GM19240 (cell line): Measurements from ENCODE around the gene SMURF1.

Experiments used
- DNase-seq: peaks from one replicate; pipeline ENCODE4 v3.0.0; 2011; ENCODE audit warnings: low spot score; ENCODE audit not compliant: insufficient read length

SMURF1 gene

DNA sequence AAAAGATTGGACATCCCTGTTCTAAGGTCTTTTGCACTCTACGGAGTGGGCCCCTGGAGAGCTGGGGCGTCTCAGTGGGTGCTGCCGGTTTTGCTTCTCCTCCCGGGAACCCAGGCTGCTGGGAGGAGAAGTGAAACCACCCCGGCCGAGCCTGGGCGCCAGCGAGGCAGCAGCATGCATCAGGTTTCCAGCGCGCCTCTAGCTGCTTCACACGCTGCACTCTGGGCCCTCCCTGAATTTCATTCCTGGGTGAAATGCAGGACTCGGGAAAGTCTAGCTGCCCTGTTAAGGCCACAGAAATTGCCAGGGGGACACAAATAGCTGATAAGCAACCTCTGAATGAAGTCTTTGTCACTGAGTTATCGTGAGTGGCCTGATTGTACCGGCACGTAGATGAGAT lies 138.1 kb downstream of the SMURF1 start:
- DNase-seq: peak; percentile 40

DNA sequence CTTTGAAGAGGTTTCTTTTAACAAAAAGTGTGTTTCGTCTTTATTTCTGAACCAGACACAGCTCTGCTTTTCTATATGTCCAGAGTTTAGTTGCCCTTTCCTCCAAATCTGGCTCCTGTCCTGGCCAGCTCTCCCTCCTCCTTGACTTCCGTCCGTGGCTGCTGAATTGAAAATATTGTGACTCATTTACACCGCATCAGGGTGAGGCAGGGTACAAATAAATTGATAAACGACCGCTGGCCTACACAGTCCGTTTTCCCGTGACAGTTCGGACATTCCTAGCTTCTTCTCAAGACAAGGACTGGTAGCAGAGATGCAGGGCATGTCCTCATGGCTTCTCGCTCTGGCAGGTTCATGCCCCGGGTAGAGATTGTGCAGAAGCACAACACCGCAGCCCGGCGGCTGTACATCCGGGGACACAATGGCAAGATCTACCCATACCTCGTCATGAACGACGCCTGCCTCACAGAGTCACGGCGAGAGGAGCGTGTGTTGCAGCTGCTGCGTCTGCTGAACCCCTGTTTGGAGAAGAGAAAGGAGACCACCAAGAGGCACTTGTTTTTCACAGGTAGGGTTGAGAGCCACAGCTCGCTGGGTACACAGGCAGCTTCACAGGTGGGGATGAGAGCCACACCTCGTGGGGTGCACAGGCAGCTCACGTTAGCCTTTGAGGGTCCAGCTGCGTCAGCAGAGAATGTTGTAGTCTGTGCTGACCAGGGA lies 139.0 kb downstream of the SMURF1 start:
- DNase-seq: no peak

DNA sequence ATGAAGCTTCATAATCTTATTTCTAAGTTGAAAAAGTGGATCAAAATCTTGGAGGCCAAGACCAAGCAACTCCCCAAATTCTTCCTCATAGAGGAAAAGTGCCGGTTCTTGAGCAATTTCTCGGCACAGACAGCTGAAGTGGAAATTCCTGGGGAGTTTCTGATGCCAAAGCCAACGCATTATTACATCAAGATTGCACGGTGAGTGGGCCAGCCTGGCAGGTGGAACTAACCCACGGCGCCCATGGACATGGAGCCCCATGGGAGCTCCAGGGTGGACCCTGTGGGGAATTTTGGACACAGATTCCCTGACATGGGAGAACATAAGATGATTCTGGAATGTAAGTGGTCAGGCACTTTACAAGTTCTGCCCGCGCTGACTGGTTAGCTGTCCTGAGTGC lies 139.7 kb downstream of the SMURF1 start:
- DNase-seq: no peak

DNA sequence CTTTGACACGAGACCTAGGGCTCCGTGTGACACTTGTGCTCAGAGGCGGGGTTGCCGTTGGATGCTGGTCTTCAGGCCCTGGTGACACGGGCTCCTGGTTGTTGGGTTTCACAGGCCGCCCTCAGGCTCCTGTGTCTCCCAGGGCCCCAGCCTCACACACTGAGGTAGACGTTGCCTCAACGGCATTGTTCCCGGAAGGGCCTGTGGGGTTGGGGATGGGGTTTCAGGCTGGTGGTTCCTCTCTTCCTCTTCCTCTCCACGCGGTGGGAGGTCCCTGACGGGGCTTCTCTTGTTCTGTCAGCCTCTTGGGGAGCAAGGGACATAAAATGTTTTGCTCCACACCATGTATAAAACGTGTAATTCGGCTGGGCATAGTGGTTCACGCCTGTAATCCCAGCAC lies 140.5 kb downstream of the SMURF1 start:
- no peak for DNase-seq

DNA sequence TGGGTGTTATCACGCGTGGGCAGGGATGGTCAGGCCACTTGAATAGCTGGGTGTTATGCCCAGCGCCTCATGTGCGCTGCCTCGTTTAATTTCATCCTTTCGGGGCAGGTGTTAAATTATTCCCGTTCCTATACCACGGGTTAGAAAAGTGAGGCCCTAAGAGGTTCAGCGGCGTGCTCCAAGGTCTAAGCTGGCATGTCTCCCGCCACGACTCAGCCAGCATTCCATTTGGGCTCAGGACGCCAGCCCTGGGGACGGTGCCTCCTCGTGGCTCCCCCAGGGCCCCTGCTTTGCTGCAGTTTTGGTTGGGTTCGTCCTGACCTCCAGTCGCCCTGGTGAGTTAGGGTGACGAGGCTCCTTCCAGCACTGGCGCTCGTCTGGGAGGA lies 141.1 kb downstream of the SMURF1 start:
- DNase-seq: no peak

DNA sequence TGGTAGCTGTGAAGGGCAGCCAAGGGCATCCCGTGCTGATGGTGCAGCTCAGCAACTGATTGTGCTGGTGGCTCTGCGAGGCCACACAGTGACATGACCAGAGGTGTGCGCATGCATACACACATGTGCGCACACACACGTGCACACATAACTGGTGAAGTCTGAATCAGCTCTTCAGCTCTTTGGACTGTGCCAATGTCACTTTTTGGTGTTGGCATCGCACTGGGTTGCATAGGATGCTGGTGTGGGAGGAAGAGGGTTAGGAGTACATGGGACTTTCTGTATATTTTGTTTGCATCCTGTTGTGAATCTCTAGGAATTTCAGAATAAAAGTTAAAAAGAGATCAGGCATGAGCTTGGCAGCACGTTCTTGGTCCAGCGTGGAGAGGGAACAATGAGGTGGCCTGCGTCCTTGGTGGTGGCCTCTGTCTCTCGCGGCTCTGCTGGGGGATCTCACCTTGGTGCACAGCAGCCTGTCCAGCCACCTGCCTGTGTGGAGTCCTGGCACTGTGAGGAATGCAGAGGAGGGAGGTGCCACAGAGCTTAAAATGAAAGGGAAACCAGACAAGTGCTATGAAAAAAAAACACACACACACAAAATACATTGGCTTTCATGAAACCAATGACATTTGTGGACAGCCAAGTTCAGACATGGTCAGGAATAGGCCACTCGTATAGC lies 141.6 kb downstream of the SMURF1 start:
- no peak for DNase-seq

DNA sequence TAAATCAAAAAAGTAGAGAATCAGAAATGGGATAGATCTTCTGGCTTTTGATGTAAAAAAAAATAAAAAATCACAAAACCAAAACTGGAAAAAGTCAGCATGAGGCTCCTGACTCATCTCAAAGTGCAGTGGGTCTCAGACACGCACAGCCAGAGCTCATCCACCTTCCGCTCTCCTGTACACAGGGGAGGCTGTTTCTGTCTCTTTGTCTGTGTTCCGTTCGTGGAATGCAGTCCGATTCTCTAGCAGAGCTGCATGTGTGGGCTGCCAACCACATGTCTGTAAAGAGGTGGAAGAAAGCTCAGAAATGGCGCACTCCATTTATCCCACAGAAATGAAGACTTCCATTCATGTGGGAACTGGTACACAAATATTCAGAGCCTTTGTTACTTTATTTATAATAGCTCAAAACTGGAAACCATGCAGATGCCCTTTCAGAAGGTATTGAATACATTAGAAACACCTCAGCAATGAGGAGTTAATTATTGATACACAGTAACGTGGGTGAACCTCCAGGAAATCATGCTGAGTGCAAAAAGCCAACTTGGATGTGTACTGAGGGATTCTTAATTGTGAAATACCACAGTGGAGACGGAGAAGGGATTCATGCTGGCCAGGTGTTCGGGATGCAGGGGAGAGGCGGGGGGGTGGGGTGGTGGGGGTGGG lies 142.3 kb downstream of the SMURF1 start:
- DNase-seq: no peak

DNA sequence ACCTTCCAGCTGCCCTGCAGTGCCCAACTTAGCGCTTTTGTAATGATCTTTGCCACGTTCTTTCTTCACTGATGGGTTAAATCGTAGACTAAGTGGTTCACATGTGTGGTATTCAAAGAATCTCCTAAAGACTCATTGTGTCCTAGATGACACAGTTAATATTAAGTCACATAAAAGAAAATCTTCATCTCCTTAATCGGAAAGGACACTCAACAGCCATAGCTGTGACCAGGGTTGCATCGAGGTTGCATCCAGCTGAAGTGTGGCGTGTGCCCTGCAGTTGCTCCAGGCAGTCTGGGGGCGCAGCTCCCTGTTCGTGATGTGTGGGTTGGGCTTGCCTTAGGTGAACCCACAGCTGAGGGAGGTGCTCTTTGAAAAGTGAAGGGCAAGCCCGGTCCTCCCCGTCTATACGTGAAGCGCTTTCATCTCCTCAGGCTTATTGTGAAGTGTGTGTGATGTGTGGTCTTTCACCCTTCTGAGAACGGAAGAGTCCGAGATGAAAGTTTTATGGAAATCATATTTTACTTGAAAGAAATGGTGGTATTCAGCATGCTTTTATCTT lies 142.9 kb downstream of the SMURF1 start:
- no peak for DNase-seq

DNA sequence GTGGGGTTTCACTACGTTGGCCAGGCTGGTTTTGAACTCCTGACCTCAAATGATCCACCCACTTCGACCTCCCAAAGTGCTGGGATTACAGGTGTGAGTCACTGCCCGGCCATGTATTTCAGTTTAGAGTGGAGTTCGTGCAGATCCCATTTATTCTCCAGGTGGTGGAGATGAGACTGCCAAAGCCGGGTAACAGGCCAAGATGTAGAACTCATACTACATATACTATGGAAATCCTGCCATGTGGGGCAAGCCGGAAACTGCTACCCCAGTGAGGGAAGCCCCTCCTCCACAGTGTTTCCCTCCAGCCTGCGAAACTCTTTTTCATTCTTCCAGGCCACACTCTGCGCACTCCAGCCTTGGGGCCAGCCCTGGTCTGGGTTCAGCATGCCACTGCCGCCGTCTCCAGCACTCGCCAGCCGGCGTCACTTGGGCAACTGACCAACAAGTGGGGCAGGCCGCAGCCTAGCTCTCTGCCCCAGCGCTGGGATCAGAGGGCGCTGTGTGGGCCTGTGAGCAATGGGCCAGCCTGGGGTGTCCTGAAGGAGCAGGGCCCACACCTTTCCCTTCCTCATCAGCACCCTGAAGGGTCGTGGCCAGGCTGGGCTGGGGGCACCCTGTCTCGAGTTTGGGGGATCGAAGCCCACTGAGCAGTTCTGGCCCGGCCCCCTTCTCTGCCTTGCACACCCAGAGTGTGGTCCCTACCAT lies 143.6 kb downstream of the SMURF1 start:
- no peak for DNase-seq

DNA sequence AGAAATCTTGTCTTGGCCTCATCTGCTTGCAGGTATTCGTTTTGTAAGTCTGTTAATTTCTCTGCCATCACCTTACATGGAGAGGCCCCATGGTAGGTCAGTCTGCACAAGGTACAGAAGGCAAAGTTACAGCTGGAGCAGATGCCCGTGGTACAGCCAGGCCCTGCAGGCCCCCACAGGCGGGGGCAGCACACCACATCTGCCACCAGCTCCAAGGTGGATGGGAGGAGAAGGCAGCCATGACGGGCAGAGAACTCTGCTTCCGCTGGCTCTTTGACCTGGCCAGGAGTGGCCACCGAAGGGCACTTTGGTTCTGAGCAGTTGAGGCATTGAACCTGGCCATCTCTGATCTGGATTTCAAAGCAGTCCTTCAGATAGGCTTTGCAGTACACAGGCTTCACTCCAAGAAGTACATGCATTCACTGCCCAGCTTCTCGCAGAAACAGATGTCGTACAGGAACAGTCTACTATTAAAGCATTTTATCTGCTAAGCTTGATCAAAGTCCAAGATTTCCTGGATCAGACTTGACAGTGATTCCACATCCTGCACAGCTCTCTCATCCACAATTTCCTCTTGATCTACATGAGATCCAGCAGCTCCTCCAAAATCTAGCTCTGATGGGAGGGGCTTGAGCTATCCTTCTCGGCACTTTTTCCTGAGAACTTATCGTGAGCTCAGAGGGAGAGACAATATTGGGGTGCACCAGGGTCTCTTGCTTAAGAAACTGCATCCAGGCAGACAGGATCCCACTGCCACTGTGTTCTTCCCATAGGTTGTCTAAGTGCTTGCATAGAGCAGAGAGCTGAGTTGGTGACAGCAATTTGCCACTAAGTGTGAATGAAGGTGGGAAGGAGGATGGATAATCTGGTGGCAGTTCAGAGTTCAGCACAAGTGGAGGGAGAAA lies 144.8 kb downstream of the SMURF1 start:
- no peak for DNase-seq

DNA sequence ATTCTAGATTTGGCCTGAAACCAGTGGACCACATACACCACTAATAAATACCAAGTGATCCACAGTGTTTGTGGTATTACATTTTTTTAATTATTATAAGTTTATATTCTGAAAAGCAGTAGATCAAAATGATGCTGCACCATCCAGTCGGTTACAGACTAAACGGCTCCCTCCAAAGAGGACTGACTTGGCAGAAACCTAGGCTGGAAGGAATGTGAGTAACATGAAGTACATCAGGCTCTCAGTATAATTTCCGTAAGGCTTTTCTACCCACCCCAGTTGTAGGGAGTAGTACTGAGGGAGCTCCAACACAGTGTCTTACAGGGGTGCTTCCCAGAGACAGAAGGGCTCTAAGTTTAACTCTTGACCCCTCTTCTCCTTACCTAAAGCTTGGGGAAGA lies 146.1 kb downstream of the SMURF1 start:
- DNase-seq: no peak

DNA sequence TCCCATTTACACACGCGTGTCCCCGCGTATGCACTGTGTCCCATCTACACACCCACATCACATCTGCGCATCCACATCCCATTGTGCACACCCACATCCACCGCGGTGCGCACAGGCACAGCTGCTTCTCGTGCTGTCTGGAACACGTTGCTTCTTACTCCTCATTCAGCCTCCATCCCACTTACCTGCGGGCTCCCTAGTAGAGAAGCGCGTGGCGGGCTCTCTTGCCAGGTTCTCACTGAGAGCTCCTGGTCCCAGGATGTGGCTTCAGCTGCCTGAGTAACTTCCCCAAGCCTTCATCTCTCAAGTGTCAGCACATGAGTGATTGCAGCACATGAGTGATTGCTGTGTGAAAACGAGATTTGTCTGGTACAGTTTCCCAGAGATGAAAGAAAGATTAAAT lies 147.8 kb downstream of the SMURF1 start:
- DNase-seq: peak; percentile 31

DNA sequence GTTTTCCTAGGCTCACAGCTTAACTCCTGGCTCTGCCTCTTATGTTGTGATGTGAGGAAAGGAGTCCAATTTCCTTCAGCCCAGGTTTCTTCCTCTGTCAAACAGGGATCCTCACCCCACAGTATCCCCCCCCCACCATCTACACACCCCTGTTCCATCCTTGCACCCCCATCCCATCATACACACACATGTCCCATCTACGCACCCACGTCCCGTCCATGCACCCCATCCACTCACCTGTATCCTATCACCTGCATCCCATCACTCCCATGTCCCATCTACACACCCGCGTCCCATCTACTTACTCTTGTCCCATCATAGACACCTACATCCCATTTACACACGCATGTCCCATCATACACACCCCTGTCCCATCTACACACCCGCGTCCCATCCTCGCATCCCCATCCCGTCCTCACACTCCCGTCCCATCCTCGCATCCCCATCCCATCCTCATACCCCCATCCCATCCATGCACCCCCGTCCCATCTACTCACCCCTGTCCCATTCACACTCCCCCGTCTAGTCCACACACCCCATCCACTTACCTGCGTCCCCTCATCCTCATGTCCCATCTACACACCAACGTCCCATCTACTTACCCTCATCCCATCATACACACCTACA lies 148.3 kb downstream of the SMURF1 start:
- DNase-seq: no peak

DNA sequence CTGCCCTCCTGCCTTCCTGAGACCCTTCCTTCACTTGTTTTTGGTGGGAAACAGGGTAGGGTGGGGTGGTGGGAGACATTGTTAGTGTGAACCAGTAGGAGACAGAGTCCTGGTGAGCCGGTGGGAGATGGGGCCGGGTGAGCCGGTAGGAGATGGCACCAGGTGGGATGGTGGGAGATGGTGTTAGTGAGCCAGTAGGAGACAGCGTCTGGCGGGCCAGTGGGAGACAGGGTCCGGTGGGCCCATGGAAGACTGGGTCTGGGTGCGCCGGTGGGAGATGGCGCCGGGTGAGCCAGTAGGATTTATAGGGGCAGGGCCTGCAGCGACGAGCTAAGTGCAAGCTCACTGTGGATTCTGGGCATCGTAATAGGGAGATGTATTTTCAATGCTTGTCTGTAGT lies 148.8 kb downstream of the SMURF1 start:
- no peak for DNase-seq

DNA sequence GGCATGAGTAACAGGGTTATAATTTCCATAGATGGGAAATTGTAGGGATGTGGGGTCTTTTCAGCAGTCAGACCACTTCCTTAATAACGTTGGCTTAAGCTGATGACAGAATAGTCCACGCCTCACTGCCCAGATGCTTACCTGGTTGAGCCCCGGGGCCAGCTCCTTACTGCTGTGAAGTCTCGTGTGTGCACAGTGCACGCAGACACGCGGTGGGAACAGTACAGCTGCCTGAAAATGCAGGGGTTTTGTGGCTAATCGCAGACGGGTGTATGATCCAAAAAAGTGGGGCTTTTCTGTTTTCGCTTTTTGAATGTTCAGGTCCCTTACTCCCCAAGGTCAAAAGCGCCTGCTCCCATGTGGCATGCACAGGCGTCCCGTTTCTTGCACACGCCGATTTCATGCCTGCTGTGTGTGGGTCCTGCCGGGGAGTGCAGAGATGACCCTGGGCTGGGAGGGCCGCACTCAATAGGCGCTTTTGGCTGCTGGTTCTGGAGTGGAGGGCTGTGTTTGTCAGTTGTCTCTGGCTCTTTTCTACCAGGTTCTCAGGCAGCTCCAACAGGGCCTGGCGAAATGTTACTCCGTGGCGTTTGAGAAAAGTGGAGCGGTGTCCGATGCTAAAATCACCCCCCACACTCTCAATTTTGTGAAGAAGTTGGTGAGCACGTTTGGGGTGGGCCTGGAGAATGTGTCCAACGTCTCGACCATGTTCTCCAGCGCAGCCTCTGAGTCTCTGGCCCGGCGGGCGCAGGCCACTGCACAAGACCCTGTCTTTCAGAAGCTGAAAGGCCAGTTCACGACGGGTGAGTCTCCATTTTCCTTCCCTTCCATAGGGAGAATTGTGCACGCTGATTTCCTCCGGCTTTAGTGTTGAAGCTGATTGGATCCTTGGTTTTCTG lies 149.6 kb downstream of the SMURF1 start:
- DNase-seq: no peak

DNA sequence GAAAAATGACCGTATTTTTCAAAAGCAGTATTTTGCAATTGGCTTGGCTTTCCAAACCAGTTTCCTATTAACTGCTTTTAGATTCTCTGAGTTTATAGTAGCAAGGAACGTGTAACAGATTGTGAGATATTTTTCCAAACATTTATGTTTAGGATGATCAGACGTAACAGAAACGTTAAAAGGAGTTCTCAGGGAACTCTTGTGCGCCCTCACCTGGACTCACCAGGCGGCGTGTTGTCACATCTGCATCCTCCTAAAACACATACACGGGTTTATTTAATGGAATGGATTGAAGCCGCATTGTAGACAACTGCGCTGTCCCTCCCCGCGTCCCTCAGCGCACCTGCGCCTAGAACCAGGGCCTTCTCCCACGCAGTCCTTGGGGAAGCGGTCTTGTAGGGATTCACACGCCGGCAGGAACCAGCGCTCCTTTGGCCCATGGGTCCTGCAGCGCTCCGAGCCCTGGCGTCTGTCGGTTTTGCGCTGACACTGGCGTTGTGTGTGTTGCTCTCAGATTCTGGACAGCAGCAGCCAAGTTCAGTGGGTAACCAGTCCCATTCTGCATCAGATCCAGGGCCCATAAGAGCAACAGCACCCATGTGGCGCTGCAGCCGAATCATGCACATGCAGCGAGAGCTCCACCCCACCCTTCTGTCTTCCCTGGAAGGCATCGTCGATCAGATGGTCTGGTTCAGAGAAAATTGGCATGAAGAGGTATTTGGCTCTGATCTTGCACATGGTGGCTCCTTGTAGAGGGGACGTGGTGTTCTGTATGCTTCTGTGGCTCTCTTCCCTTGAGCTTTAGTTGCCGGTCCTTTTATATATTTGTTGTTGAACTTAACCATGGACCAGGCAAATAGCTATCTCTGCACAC lies 150.6 kb downstream of the SMURF1 start:
- DNase-seq: no peak

DNA sequence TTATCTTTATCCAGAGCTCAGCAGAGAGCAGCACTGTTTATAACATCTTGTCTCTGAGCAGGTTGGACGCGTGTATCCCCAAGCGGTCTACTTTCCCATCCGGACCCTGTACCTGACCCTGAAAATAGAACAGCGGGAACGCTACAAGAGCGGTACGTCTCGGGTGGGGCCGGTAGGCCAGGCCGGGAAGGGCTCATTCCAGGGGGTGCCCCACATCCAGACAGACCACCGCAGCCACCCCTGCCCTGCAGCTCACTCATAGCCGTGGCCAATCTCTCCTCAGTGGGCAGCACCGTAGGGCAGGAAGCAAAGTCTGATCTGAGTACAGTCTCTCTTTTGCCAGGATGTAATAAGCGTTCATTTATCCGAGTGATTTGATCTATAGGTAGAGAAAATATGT lies 151.8 kb downstream of the SMURF1 start:
- DNase-seq: no peak

DNA sequence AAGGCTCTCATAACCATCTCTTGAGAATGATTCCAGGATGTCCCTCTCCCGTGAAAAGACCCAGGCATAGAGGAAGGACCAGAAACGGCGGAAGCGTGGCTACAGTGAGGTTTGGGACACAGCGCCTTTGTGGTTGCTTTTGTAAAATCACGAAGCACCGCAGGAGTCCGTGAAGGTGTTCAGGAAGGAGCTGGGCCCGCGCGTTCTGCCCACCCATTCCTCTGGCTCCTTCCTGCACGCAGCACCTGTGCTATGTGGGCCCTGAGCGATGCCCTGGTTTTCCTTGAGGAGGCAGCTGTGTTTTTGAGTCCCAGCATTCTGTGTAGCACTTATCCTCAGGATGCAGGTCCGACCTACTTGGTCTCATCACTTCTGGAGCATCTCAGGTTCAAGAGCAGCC lies 152.8 kb downstream of the SMURF1 start:
- no peak for DNase-seq
